ENCODE results near the gene FKBP9.
"Not testable (repeated sequence)": the region's sequence is repeated elsewhere in the genome, so short reads cannot be mapped to it uniquely, and the experiment has no call there.

Gene FKBP9

DNA sequence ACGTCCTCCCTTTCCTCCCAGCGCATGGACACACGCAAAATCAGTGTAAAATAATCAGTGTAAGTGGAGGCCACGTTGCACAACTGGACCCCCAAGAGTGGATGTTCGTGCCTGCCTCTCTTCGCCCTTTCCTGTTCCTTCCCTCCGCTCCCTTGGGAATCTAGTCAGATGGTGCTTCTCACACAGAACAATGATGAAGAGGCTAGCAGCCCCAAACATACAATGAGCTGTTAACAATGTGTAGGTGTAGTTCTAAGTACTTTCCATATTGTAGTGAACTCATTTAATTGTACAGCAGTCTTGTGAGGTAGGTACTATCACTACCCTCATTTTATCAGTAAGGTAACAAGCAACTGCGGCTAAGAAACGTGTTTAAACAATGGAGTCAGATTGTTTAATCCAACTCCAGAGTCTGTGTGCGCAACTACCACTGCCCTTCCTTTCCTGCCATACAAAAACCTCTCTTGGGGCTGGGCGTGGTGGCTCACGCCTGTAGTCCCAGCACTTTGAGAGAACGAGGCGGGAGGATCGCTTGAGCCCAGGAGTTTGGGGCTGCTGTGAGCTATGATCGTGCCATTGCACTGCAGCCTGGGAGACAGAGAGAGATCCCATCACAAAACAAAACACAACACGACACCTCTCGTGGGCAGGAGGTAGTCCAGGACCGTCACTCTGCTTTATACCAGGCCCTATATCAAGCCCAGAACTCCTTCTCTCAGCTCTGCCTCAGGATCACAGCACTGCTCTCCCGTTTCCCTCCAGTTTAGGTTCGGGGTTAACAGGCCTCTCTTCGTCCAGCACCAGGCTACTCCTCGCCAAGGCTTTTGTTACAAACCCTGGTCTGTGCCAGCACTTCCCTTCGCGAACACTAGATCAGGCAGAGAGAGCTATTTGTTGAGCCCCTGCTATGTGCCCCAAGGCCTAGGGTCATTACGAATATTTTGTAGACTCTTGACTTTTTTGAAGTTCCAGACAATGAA is 1.1 kb downstream of the FKBP9 start:
- DNase-seq (ENCODE audit: low read depth): no peak

DNA sequence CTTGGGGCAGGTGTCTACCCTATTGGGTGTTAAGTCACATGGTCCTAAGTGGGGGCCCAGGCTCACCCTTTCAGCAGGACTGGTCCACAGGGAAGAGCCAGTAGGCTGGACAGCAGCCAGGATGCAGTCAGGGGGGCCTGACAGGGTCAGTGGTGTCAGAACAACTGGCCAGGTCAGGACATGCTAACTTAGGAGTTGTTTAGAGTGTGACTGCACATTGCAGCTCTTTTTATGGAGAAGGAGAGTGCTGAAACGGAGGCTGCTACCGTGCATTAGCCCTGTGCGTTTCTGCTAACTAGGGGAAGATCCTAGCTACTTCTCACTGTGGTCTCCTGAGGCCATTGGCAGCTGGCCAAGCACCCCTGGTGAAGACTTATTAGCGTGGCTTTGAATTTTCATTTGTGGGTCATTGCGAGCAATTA is 6.7 kb downstream of the FKBP9 start:
- not testable (repeated sequence) for DNase-seq (ENCODE audit: low read depth)

DNA sequence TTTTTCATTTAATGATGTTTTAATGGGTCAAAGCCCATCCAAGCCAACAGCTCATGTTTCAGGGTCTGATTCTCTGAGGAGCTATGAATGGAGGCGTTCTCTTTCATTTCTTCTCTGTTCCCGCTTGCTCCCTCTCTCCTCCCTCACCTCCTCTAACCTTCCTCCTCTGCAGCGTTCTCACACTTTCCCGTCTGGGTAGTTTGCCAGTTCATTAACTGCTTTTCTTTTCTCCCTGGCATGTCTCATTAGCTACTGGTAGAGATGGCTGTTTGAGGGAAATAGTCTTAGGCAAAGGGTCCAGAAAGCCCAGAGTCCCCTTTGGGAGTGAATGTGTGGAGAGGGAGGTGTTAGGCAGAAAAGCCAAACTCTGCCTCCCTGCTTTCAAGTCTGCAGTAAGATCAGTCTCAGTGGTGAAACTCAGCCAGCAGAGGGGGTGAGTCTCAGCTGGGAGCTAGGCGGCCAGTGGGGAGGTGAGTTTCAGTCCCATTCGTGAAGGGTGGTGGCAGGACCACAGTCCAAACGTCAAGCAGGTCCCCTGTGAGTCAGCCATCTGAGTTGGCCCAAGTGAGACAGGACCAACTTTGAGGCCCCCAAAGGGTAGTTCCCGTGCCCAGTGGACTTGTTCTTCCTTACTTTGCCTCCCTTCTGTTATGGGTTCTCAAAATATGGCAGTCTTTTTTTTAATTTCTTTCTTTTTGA is 7.4 kb downstream of the FKBP9 start:
- DNase-seq (ENCODE audit: low read depth): not testable (repeated sequence)

DNA sequence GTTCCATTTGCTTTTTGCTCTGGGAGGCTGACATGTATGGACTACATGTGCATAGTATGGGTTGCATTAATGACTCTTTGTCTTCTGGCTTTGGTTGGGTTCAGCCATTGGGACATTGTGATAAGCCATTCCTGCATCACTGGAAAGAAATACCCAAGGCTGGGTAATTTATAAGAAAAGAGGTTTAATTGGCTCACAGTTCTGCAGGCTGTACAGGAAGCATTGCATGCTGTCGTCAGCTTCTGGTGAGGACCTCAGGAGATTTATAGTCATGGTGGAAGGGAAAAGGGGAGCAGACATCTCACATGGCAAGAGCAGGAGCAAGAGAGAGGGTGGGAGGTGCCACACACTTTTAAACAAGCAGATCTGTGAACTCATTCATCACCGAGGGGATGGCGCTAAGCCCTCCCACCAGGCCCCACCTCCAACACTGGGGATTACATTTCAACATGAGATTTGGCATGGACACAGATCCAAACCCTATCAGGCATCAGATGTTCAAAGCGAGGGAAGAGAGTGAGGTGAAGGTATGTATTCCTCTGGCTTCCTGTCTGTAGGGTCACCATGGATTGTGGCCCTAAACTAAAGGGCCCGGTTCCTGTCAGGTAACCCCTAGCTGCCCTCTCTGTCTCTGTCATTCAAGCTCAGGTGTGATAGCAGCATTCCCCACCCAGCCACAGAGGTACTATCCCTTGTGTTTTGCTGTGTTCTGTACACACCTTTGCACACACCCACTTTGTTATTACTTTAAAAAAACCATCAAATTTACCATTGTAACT is 9.4 kb downstream of the FKBP9 start:
- DNase-seq (ENCODE audit: low read depth): not testable (repeated sequence)

DNA sequence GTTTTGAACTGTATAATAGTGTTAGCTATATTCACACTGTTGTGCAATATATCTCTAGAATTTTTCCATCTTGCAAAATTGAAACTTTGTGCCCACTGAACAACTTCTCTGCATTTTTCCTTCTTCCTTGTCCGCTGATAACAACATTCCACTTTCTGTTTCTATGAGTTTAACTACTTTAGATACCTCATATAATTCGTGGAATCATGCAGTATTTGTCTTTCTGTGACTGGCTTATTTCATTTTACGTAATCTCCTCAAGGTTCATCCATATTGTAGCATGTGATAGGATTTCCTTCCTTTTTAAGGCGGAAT is 10.0 kb downstream of the FKBP9 start:
- not testable (repeated sequence) for DNase-seq (ENCODE audit: low read depth)

- DNase-seq (ENCODE audit: low read depth): not testable (repeated sequence)
Measured at GRCh38 chr7:32971967-32972366, 14.7 kb downstream of the FKBP9 start.

GRCh38 chr7:32977159-32977558 is 19.9 kb downstream of the FKBP9 start:
- DNase-seq (ENCODE audit: low read depth): not testable (repeated sequence)

GRCh38 chr7:32979246-32979645 is 22.0 kb downstream of the FKBP9 start:
- DNase-seq (ENCODE audit: low read depth): not testable (repeated sequence)

GRCh38 chr7:32979902-32980301 is 22.7 kb downstream of the FKBP9 start:
- not testable (repeated sequence) for DNase-seq (ENCODE audit: low read depth)

- DNase-seq (ENCODE audit: low read depth): not testable (repeated sequence)
Measured at GRCh38 chr7:32988148-32988547, 30.9 kb downstream of the FKBP9 start.

GRCh38 chr7:32991068-32991585 is 33.9 kb downstream of the FKBP9 start:
- DNase-seq (ENCODE audit: low read depth): not testable (repeated sequence)

DNA sequence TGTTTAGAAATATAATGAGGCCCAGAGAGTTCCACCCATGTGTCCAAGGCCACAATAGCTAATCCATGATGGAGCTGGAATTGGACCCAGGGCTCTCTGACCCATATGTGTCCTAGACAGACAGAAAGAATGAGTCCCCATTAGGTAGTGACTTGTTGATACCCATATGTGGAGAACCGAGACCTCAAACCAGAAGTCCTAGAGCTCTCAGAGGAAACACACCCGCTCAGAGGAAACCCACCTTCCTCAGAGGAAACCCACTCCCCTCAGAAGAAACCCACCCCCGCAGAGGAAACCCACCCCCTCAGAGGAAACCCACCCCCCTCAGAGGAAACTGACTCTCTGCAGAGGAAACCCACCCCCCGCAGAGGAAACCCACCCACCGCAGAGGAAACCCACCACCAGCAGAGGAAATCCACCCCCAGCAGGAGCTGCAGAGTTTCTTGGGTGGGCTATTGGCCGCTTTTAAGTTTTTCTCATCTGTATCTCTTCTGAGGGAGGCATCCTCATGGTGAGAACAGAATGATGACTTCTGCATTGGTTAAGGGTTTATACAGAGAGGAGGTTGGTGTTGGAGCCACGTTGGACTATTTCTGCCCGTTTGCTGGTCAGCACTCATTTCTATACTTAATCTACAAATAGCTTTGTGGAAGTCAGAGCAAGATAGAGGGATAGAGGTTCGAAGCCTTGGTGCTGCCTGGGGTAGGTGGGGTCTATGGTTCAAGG is 34.9 kb downstream of the FKBP9 start:
- not testable (repeated sequence) for DNase-seq (ENCODE audit: low read depth)

DNA sequence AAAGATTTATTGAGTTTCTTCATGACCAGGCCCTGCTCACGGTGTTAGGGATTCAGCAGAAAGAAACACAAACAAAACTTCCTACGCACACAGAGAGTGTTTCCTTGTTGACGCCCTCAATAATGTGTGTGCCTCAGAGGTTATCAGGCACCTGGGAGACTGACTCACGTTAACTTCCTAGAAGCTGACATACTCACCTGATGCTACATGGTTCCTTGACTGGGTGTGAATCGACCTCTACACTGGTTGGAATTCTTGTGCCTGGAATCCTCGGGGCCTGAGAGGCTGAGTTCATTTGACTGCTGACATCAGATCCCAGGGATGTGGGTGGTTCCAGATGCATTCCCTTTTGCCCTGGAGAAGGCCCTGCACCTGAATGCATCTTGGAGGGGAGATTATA is 35.5 kb downstream of the FKBP9 start:
- not testable (repeated sequence) for DNase-seq (ENCODE audit: low read depth)

DNA sequence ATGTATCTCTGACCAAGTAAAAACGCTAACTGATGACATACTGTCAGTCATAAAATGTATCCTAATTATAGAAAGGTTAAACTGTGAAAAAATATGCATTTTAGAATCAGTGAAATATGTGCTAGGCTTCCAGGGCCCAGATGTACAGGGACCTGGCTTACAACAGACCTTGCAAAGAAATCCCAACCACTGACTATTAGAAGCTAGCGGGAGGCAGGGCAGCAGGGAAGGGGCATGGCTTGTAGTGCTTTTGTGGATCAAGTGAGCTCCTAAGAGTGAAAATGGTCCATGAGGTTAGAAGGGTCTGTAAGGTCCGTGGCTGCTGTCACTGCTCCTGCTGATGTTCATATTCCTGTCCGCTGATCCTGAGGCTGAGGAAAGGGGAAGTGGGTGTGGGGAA is 40.7 kb downstream of the FKBP9 start:
- DNase-seq (ENCODE audit: low read depth): not testable (repeated sequence)

DNA sequence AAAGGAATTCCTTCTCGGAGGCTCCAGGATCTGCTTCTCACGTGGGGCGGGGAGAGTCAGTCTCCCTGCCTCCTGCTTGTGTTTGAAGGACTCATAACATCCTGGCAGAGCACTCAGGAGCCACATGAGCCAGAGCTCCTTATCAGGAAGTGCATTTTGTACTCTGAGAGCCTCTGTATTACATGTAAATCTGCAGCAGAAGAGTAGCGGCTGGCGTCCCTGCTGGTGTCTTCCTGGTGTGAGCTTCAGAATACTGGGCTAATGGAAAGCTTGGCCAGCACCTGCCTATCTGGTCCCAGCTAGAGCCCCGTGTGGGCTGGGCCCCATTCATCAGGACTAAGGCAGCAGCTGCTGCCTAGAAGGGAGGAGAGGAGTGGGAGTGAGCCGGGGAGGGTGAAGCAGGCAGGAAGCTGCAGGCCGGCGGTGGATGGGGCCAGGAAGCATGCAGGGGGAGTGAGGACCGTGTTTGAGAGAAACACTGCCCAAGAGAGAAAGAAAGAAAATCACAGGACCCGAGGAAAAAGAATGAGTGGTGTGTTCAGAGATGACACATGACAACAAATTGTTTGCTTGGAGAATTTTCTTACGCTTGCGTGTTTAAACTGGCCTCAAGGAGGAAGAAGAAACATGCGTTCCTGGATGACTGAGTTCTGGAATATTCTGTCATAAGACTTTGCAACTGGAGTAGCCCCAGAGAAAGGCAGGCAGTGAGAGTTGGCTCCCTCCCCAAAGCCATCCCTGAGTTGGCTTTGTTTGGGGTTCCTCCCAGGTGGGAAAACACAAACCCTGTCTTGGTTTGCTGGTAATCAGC is 41.3 kb downstream of the FKBP9 start:
- not testable (repeated sequence) for DNase-seq (ENCODE audit: low read depth)

- DNase-seq (ENCODE audit: low read depth): not testable (repeated sequence)
Measured at GRCh38 chr7:32999380-32999779, 42.1 kb downstream of the FKBP9 start.

- DNase-seq (ENCODE audit: low read depth): not testable (repeated sequence)
Measured at GRCh38 chr7:33003111-33003510, 45.9 kb downstream of the FKBP9 start.

DNA sequence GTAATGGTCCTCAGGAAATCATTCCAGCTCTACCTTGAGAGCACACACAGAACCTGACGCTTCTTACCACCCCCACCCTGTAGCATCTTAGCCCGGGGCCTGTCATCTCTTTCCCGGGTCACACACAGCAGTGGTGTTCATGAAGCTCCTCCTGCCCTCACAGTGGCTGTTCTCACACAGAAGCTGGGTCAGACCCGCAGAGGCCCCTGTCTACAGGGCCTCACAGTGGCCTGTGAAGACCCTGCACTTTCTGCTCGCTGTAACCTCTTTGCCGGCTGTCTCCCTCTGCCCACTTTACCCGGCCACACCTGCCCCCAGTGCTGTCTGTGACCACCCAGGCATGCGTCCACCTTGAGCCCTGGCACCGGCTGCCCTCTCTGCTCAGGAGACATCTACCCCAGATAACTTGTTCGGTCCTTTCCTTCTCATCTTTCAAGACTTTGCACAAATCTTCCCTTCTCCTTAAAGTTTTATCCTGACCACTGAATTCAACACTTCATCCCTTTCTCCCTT is 46.9 kb downstream of the FKBP9 start:
- DNase-seq (ENCODE audit: low read depth): not testable (repeated sequence)

GRCh38 chr7:33005193-33005592 is 48.0 kb downstream of the FKBP9 start:
- DNase-seq (ENCODE audit: low read depth): not testable (repeated sequence)

DNA sequence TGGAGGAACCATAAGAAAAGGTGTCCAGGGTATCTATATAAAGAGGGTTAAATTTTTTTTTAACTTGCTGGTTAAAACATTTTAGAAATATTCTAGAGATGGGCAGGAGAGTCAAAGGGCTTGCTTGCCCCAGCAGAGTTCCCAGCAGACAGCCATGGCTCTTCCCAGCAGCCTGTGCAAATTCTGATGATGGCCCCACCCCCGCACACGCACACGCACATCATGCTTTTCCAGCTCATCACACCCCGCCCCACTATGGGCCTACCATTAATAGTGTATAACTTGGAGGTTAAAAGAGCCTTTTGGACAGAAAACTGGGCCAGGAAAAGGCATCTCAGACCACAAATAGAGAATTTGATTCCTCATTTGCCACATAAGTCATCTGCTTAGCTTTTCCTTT is 48.5 kb downstream of the FKBP9 start:
- DNase-seq (ENCODE audit: low read depth): not testable (repeated sequence)
